NCI-H774 (cell line): ENCODE results near the gene BRIX1.
"Not testable (repeated sequence)": the region's sequence is repeated elsewhere in the genome, so short reads cannot be mapped to it uniquely, and the experiment has no call there.

Source experiments
- DNase-seq: peaks from one replicate; lab custom pipeline; 2025; lab: John Stamatoyannopoulos, UW

Gene BRIX1

GRCh38 chr5:34914671-34915138 lies 806 bp upstream of the BRIX1 start:
- DNase-seq, result no peak

GRCh38 chr5:34915856-34916192 lies 313 bp downstream of the BRIX1 start:
- no peak for DNase-seq

- no peak for DNase-seq
These were observed 1.0 kb downstream of the BRIX1 start for GRCh38 chr5:34916518-34916917.

GRCh38 chr5:34918025-34918424 lies 2.5 kb downstream of the BRIX1 start:
- no peak for DNase-seq

GRCh38 chr5:34919077-34919476 lies 3.6 kb downstream of the BRIX1 start:
- DNase-seq, result no peak

GRCh38 chr5:34923256-34923655 lies 7.7 kb downstream of the BRIX1 start:
- DNase-seq, result not testable (repeated sequence)

GRCh38 chr5:34923694-34924461 lies 8.4 kb downstream of the BRIX1 start:
- DNase-seq, result no peak

- no peak for DNase-seq
These were observed 8.9 kb downstream of the BRIX1 start for GRCh38 chr5:34924462-34924765.

GRCh38 chr5:34926318-34926888 lies 10.9 kb downstream of the BRIX1 start:
- no peak for DNase-seq

GRCh38 chr5:34927785-34928184 lies 12.3 kb downstream of the BRIX1 start:
- DNase-seq, result no peak

GRCh38 chr5:34928267-34928666 lies 12.8 kb downstream of the BRIX1 start:
- DNase-seq, result no peak

GRCh38 chr5:34929134-34929719 lies 13.7 kb downstream of the BRIX1 start, which contains the start of gene DNAJC21:
TSS of gene DNAJC21 (plus strand) at chr5:34929559. CDS start at chr5:34929820, 261 bp downstream.
- DNase-seq, result peak; percentile 99

GRCh38 chr5:34929720-34930461 lies 14.4 kb downstream of the BRIX1 start:
- peak; percentile 91 for DNase-seq

GRCh38 chr5:34930462-34930844 lies 14.9 kb downstream of the BRIX1 start:
- no peak for DNase-seq

- no peak for DNase-seq
These were observed 15.4 kb downstream of the BRIX1 start for GRCh38 chr5:34930870-34931269.

GRCh38 chr5:34932947-34933346 lies 17.4 kb downstream of the BRIX1 start:
- no peak for DNase-seq

- DNase-seq, result no peak
These were observed 26.4 kb downstream of the BRIX1 start for GRCh38 chr5:34941936-34942335.

GRCh38 chr5:34944044-34944443 lies 28.5 kb downstream of the BRIX1 start:
- no peak for DNase-seq

- no peak for DNase-seq
These were observed 29.0 kb downstream of the BRIX1 start for GRCh38 chr5:34944460-34945047.

GRCh38 chr5:34957321-34957720 lies 41.8 kb downstream of the BRIX1 start:
- no peak for DNase-seq

GRCh38 chr5:34957857-34958690 lies 42.6 kb downstream of the BRIX1 start:
- no peak for DNase-seq

- no peak for DNase-seq
These were observed 43.8 kb downstream of the BRIX1 start for GRCh38 chr5:34959323-34959722.
